ENCODE measurements around the gene GNAT3.

- TF ChIP-seq CTCF (IDR thresholded peaks at IDR 0.05; ENCODE audit: insufficient read depth, low read depth, low read length): no peak
- TF ChIP-seq EZH2 (IDR thresholded peaks at IDR 0.05; ENCODE audit: insufficient read depth, low read length): no peak
Measured at GRCh38 chr7:80444811-80445210, 67.1 kb downstream of the GNAT3 start.

Measured in astrocyte (in vitro differentiated cells and primary cell).